HCT116 (cell line): ENCODE measurements around the gene ABHD17C. TPM values are rescaled to one million over a fixed set of nuclear protein-coding genes. Genes with fewer than 3 reads are reported as not detected.

ENCODE experiments used
- ATAC-seq: fragments of 200-7000 bp; cut with Tn5 transposase; 2 replicates; pipeline ENCODE4 v1.9.1; 2020; ENCODE audit warnings: mild to moderate bottlenecking, moderate library complexity
- BruUV-seq: library from RNA; stranded (reverse); fragments of 400-500 nt; replicated peaks from 2 replicates; lab custom pipeline; 2021; lab: Mats Ljungman, UMichigan
- CTCF ChIA-PET: fragments of 300-600 bp; sonication (Branson Sonifier 250); formaldehyde crosslinking; loops from one replicate; lab custom pipeline; 2021; ENCODE audit warnings: antibody characterized with exemption; lab: Charles Lee
- POLR2A ChIA-PET: fragments of 300-600, 350-600 bp; sonication (Branson Sonifier 250); formaldehyde crosslinking; loops from one replicate; lab custom pipeline; 2021; ENCODE audit warnings: antibody characterized with exemption; lab: Charles Lee
- RAD21 ChIA-PET, 2 experiments: fragments of 300-600 bp; sonication (Branson Sonifier 250); formaldehyde crosslinking; loops; one replicate each; lab custom pipeline; 2023; ENCODE audit warnings: low total read pairs in 2 of 2; ENCODE audit not compliant: uncharacterized antibody in 2 of 2, unreplicated experiment in 2 of 2, low non-redundant PET in 1 of 2; lab: Charles Lee
- DNase-seq: peaks from one replicate; pipeline ENCODE4 v3.0.0-alpha.2; 2010; ENCODE audit warnings: low read depth, low spot score
- H2AFZ ChIP-seq: fragments of 200-600 bp; shearing (Covaris generic), sonication (generic); 2 replicates; pipeline ENCODE4 v1.6.1; 2017; ENCODE audit warnings: low read depth, mixed run types, mixed read lengths, antibody characterized with exemption, low read length; ENCODE audit not compliant: poor library complexity, severe bottlenecking
- H3K27ac ChIP-seq: 2 replicates; pipeline ENCODE4 v1.5.1; 2012; ENCODE audit warnings: low read depth, low read length
- H3K27me3 ChIP-seq: fragments of 200-600 bp; sonication (generic); 2 replicates; pipeline ENCODE4 v1.6.1; 2016; ENCODE audit warnings: mixed run types, low read length, mixed read lengths; ENCODE audit not compliant: insufficient read depth
- H3K36me3 ChIP-seq, 2 experiments: fragments of 200-500 bp in 1 of 2; fragments of 200-600 bp in 1 of 2; sonication (Bioruptor generic) in 1 of 2; sonication (generic) in 1 of 2; 2 replicates each; pipeline versions ENCODE4 v1.5.1 to v1.6.1; 2014 to 2016; ENCODE audit warnings: low read length in 2 of 2, inconsistent platforms in 1 of 2, mixed read lengths in 1 of 2, mixed run types in 1 of 2; ENCODE audit not compliant: insufficient read depth in 2 of 2, control insufficient read depth in 1 of 2
- H3K4me1 ChIP-seq, 2 experiments: fragments of 200-600 bp in 1 of 2; sonication (generic) in 1 of 2; 2 replicates each; pipeline versions ENCODE4 v1.5.1 to v1.6.1; 2012 to 2017; ENCODE audit warnings: low read length in 2 of 2, inconsistent platforms in 1 of 2, mild to moderate bottlenecking in 1 of 2, mixed read lengths in 1 of 2, mixed run types in 1 of 2, moderate library complexity in 1 of 2; ENCODE audit not compliant: insufficient read depth in 2 of 2, control insufficient read depth in 1 of 2
- H3K4me2 ChIP-seq: fragments of 200-600 bp; sonication (generic); 2 replicates; pipeline ENCODE4 v1.6.1; 2017; ENCODE audit warnings: mixed run types, low read length, mixed read lengths
- H3K4me3 ChIP-seq, 2 experiments: fragments of 200-600 bp in 1 of 2; sonication (generic) in 1 of 2; replicated peaks in 1 of 2; 2 replicates each; pipeline ENCODE4 v1.5.1; 2011 to 2016; ENCODE audit warnings: low read length in 2 of 2, control low read depth in 1 of 2, low read depth in 1 of 2, mild to moderate bottlenecking in 1 of 2, mixed read lengths in 1 of 2, mixed run types in 1 of 2
- H3K79me2 ChIP-seq: fragments of 200-600 bp; sonication (generic); 2 replicates; pipeline ENCODE4 v1.6.1; 2017; ENCODE audit warnings: mild to moderate bottlenecking, mixed run types, low read length, moderate library complexity, mixed read lengths; ENCODE audit not compliant: insufficient read depth
- H3K9ac ChIP-seq: fragments of 200-600 bp; sonication (generic); 2 replicates; pipeline ENCODE4 v1.6.1; 2016; ENCODE audit warnings: low read length, mixed read lengths
- H3K9me2 ChIP-seq: fragments of 200-600 bp; sonication (generic), shearing (Covaris generic); 2 replicates; pipeline ENCODE4 v1.6.1; 2017; ENCODE audit warnings: mixed run types, mild to moderate bottlenecking, moderate library complexity; ENCODE audit not compliant: insufficient read depth
- H3K9me3 ChIP-seq, 2 experiments: fragments of 200-500 bp in 1 of 2; fragments of 200-600 bp in 1 of 2; sonication (Bioruptor generic) in 1 of 2; sonication (generic) in 1 of 2; 2 replicates each; pipeline ENCODE4 v1.6.1; 2014 to 2017; ENCODE audit warnings: low read length in 2 of 2, mixed read lengths in 2 of 2, inconsistent platforms in 1 of 2, low read depth in 1 of 2, mild to moderate bottlenecking in 1 of 2, mixed run types in 1 of 2, moderate library complexity in 1 of 2; ENCODE audit not compliant: control insufficient read depth in 1 of 2, insufficient read depth in 1 of 2
- H4K20me1 ChIP-seq: fragments of 200-600 bp; sonication (generic), shearing (Covaris generic); 2 replicates; pipeline ENCODE4 v1.6.1; 2017; ENCODE audit warnings: mixed run types, mild to moderate bottlenecking, moderate library complexity; ENCODE audit not compliant: insufficient read depth
- EGR1 ChIP-seq: IDR thresholded peaks from 2 replicates; pipeline ENCODE4 v1.6.1; 2012; ENCODE audit warnings: low read depth
- ELF1 ChIP-seq: IDR thresholded peaks from 2 replicates; pipeline ENCODE4 v1.6.1; 2012; ENCODE audit warnings: low read depth, borderline replicate concordance
- EZH2 ChIP-seq: fragments of 200-600 bp; sonication (generic); IDR thresholded peaks from 2 replicates; pipeline ENCODE4 v1.6.1; 2017; ENCODE audit warnings: antibody characterized with exemption, mixed run types
- FOSL1 ChIP-seq: IDR thresholded peaks from 2 replicates; pipeline ENCODE4 v1.6.1; 2012; ENCODE audit warnings: low read depth
- JUND ChIP-seq: IDR thresholded peaks from 2 replicates; pipeline ENCODE4 v1.6.1; 2012
- YY1 ChIP-seq: IDR thresholded peaks from 2 replicates; pipeline ENCODE4 v1.6.1; 2011; ENCODE audit warnings: low read length, low read depth, moderate library complexity, mild to moderate bottlenecking; ENCODE audit not compliant: insufficient replicate concordance; ENCODE audit errors: extremely low read depth
- ZBTB33 ChIP-seq: IDR thresholded peaks from 2 replicates; pipeline ENCODE4 v1.6.1; 2011; ENCODE audit warnings: mild to moderate bottlenecking, low read length, moderate library complexity; ENCODE audit not compliant: insufficient replicate concordance; ENCODE audit errors: extremely low read depth
- ZFX ChIP-seq: fragments of 450-650 bp; IDR thresholded peaks from 2 replicates; pipeline ENCODE4 v1.6.1; 2017
- ZNF274 ChIP-seq: fragments of 200-500 bp; sonication (Bioruptor generic); IDR thresholded peaks from 2 replicates; pipeline ENCODE4 v1.6.1; 2014; ENCODE audit warnings: mild to moderate bottlenecking, low read depth, low read length, inconsistent platforms
- intact Hi-C: fragments of 100-400 bp; cut with micrococcal nuclease; formaldehyde crosslinking; loops from 2 replicates; pipeline ENCODE4 v1.10.0; 2022
- total RNA-seq: library from RNA; stranded (reverse); gene quantifications from one replicate; pipeline ENCODE4 v1.2.1, GENCODE V29; 2021; ENCODE audit not compliant: unreplicated experiment

ABHD17C gene
- total RNA-seq, 1 experiment from 2014 or later = 27.9 TPM

GRCh38 chr15:80783260-80783659 lies 88.2 kb downstream of the ABHD17C start (continued):
- no peak for TF ChIP-seq ZBTB33
- no peak for TF ChIP-seq ZFX
- no peak for TF ChIP-seq EZH2
- TF ChIP-seq EGR1 = no peak
- no peak for TF ChIP-seq ELF1
- TF ChIP-seq ZNF274 = no peak
- no peak for TF ChIP-seq FOSL1
- TF ChIP-seq JUND = no peak

GRCh38 chr15:80785335-80785734 lies 90.2 kb downstream of the ABHD17C start:
- ChIA-PET POLR2A (no interaction called here), RAD21 (interaction anchor here in 1 of 2 experiments (0.6 kb wide), 1 partner anchor 14 kb away, joined by 3 read pairs; no protein-coding TSS in a partner anchor), CTCF (interaction anchor here (1.3 to 3.1 kb wide), 2 partner anchors 8 to 481 kb away, joined by 3 to 15 read pairs; no protein-coding TSS in a partner anchor)
- H3K36me3 ChIP-seq = no peaks in the 10 kb centered on the region
- DNase-seq (no peak), ATAC-seq (no peak)
- H3K79me2 ChIP-seq = no peaks in the 10 kb centered on the region
- no peak overlapping the region for H3K27ac ChIP-seq
- no peak overlapping the region for H3K4me3 ChIP-seq
- H3K4me2 ChIP-seq = no peak overlapping the region
- H3K9ac ChIP-seq = no peak overlapping the region
- H3K9me3 ChIP-seq = no peaks in the 10 kb centered on the region
- no TSS peak for BruUV-seq
- intact Hi-C loops = no loop called here
- no peaks in the 10 kb centered on the region for H4K20me1 ChIP-seq
- TF ChIP-seq YY1 = no peak
- H3K4me1 ChIP-seq = no peaks in the 10 kb centered on the region
- H3K9me2 ChIP-seq = no peaks in the 10 kb centered on the region
- no peaks in the 10 kb centered on the region for H3K27me3 ChIP-seq
- no peak overlapping the region for H2AFZ ChIP-seq
